Peyer's patch (tissue), 4 donors: ENCODE data around the gene TMEM14C.

Experiments used
- POLR2A ChIP-seq, 2 donors: fragments of 450-650 bp; IDR thresholded peaks; one replicate each; pipeline ENCODE4 v1.5.1; 2017; ENCODE audit warnings: antibody characterized with exemption in 2 of 2, mild to moderate bottlenecking in 2 of 2, moderate library complexity in 2 of 2
- TF ChIP-seq, protein P1 (sequence below), 6 experiments: fragments of 450-650 bp in 4 of 6; fragments of 200-600 bp in 2 of 6; sonication (generic) in 1 of 6; IDR thresholded peaks; one replicate each; pipeline ENCODE4 v1.5.1; 2017 to 2019; ENCODE audit warnings: antibody characterized with exemption in 6 of 6, mild to moderate bottlenecking in 3 of 6, moderate library complexity in 1 of 6

DNA sequence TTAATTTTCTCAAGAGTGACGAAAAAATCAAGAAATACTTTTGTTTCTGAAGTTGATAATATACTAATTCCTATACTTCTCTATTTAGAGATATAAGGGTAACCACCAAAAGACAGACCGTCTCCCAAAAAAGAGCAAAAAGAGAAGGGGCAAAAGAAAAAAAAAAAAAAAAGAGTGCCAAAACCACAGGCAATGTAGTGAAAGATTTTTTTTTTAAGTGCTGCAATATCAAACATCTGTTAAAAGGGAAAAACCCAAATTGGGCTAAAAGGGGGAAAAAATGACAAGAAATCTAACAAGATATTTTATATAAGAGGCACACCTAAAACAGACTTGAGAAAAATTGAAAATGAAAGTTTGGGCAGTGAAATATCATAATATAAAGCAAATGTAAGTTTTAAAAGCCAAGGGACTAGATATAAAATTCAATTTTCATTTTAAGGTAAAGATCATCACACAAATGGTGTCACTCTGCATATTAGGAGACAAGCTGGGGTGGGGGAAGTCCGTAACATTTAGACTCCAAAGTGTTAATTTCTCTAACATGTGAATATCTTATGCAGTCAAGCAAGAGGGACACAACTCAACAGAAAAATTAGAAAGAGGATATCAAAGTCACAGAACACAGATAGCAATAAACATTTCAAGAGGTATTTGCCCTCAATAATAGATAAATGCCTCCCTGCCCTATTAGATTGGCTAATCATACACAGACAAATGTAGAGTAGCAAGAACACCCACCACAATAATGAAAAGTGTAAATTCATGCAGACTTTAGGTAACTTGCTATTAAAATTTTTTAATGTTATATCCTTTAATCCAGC is 37.6 kb upstream of the TMEM14C start:
- TF ChIP-seq, protein P1, sequence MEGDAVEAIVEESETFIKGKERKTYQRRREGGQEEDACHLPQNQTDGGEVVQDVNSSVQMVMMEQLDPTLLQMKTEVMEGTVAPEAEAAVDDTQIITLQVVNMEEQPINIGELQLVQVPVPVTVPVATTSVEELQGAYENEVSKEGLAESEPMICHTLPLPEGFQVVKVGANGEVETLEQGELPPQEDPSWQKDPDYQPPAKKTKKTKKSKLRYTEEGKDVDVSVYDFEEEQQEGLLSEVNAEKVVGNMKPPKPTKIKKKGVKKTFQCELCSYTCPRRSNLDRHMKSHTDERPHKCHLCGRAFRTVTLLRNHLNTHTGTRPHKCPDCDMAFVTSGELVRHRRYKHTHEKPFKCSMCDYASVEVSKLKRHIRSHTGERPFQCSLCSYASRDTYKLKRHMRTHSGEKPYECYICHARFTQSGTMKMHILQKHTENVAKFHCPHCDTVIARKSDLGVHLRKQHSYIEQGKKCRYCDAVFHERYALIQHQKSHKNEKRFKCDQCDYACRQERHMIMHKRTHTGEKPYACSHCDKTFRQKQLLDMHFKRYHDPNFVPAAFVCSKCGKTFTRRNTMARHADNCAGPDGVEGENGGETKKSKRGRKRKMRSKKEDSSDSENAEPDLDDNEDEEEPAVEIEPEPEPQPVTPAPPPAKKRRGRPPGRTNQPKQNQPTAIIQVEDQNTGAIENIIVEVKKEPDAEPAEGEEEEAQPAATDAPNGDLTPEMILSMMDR (IDR thresholded peaks at IDR 0.05): no peak
- TF ChIP-seq POLR2A (IDR thresholded peaks at IDR 0.05): no peak
